Measurements from ENCODE around the gene NPBWR2.
"Not testable (repeated sequence)": the region's sequence is repeated elsewhere in the genome, so short reads cannot be mapped to it uniquely, and the experiment has no call there.

Gene NPBWR2

GRCh38 chr20:64144144-64144912 is 37.0 kb upstream of the NPBWR2 start:
- no peak for DNase-seq (ENCODE audit: low read depth)

- no peak for DNase-seq (ENCODE audit: low read depth)
These were observed 35.8 kb upstream of the NPBWR2 start for GRCh38 chr20:64143018-64143801.

- DNase-seq (ENCODE audit: low read depth), result no peak
These were observed 35.2 kb upstream of the NPBWR2 start for GRCh38 chr20:64142590-64142989.

- DNase-seq (ENCODE audit: low read depth), result no peak
These were observed 33.6 kb upstream of the NPBWR2 start for GRCh38 chr20:64140956-64141355.

- DNase-seq (ENCODE audit: low read depth), result no peak
These were observed 32.9 kb upstream of the NPBWR2 start for GRCh38 chr20:64140061-64140931.

- DNase-seq (ENCODE audit: low read depth), result no peak
These were observed 32.1 kb upstream of the NPBWR2 start for GRCh38 chr20:64139199-64140060.

- DNase-seq (ENCODE audit: low read depth), result no peak
These were observed 31.0 kb upstream of the NPBWR2 start for GRCh38 chr20:64138276-64138815.

- DNase-seq (ENCODE audit: low read depth), result no peak
These were observed 30.2 kb upstream of the NPBWR2 start for GRCh38 chr20:64137598-64138031.

GRCh38 chr20:64136004-64136710 is 28.8 kb upstream of the NPBWR2 start:
- DNase-seq (ENCODE audit: low read depth), result no peak

GRCh38 chr20:64134744-64135143 is 27.4 kb upstream of the NPBWR2 start:
- not testable (repeated sequence) for DNase-seq (ENCODE audit: low read depth)

GRCh38 chr20:64133951-64134407 is 26.6 kb upstream of the NPBWR2 start:
- no peak for DNase-seq (ENCODE audit: low read depth)

- DNase-seq (ENCODE audit: low read depth), result no peak
These were observed 24.0 kb upstream of the NPBWR2 start for GRCh38 chr20:64131406-64131805.

- no peak for DNase-seq (ENCODE audit: low read depth)
These were observed 23.5 kb upstream of the NPBWR2 start for GRCh38 chr20:64130876-64131275.

GRCh38 chr20:64130271-64130670 is 22.9 kb upstream of the NPBWR2 start:
- DNase-seq (ENCODE audit: low read depth), result no peak

- DNase-seq (ENCODE audit: low read depth), result no peak
These were observed 21.9 kb upstream of the NPBWR2 start for GRCh38 chr20:64129146-64129782.

GRCh38 chr20:64123517-64123916 is 16.2 kb upstream of the NPBWR2 start:
- not testable (repeated sequence) for DNase-seq (ENCODE audit: low read depth)

- DNase-seq (ENCODE audit: low read depth), result not testable (repeated sequence)
These were observed 15.6 kb upstream of the NPBWR2 start for GRCh38 chr20:64122927-64123326.

GRCh38 chr20:64121586-64121985 is 14.2 kb upstream of the NPBWR2 start:
- no peak for DNase-seq (ENCODE audit: low read depth)

- DNase-seq (ENCODE audit: low read depth), result no peak
These were observed 12.4 kb upstream of the NPBWR2 start for GRCh38 chr20:64119681-64120341.
